Ovary (tissue), 9 donors: ENCODE data around the gene GAS2L3. TPM values are rescaled to one million over a fixed set of nuclear protein-coding genes. Genes with fewer than 3 reads are reported as not detected.
"Not testable (repeated sequence)": the region's sequence is repeated elsewhere in the genome, so short reads cannot be mapped to it uniquely, and the experiment has no call there.

Source experiments
- DNase-seq, 5 donors: peaks; one replicate each; pipeline ENCODE4 v3.0.0-alpha.2; 2019 to 2020
- H3K27ac ChIP-seq, 2 donors: fragments of 200-600 bp; one replicate each; pipeline versions ENCODE4 v1.5.1 to v1.8.0; 2019 to 2022
- H3K27me3 ChIP-seq: fragments of 200-600 bp; one replicate; pipeline ENCODE4 v1.8.0; 2022
- H3K36me3 ChIP-seq: fragments of 200-600 bp; sonication (generic); one replicate; pipeline ENCODE4 v1.5.1; 2019
- H3K4me1 ChIP-seq: one replicate; pipeline ENCODE4 v1.8.1; 2013; ENCODE audit warnings: mild to moderate bottlenecking, moderate library complexity; ENCODE audit not compliant: insufficient read depth
- H3K4me3 ChIP-seq: fragments of 200-600 bp; sonication (generic); one replicate; pipeline ENCODE4 v1.5.1; 2017
- H3K9me3 ChIP-seq, 2 donors: fragments of 200-600 bp in 1 of 2; sonication (generic) in 1 of 2; one replicate each; pipeline versions ENCODE4 v1.5.1 to v1.8.1; 2013 to 2019; ENCODE audit warnings: mild to moderate bottlenecking in 1 of 2, moderate library complexity in 1 of 2
- CTCF ChIP-seq, 3 donors: fragments of 450-650 bp in 2 of 3; fragments of 200-600 bp in 1 of 3; IDR thresholded peaks; one replicate each; pipeline versions ENCODE4 v1.5.1 to v1.8.0; 2016 to 2022; ENCODE audit warnings: antibody characterized with exemption in 3 of 3, mild to moderate bottlenecking in 1 of 3
- EP300 ChIP-seq: sonication (generic); formaldehyde crosslinking; IDR thresholded peaks from one replicate; pipeline ENCODE4 v1.6.1; 2017; ENCODE audit warnings: antibody characterized with exemption
- POLR2A ChIP-seq: fragments of 450-650 bp; IDR thresholded peaks from one replicate; pipeline ENCODE4 v1.6.1; 2017; ENCODE audit warnings: antibody characterized with exemption, mild to moderate bottlenecking, moderate library complexity
- WGBS, 3 donors: extraction: QIAGEN DNeasy Blood & Tissue Kit in 1 of 3; methylation state at CpG; one replicate each; pipeline versions ENCODE4 v1.1.5 to v1.1.7; 2013 to 2017; 5-methylcytosine and 5-hydroxymethylcytosine counted together
- intact Hi-C, 4 donors: fragments of 100-400 bp; cut with DNase I; formaldehyde crosslinking; loops; one replicate each; pipeline versions ENCODE4 v1.11.0 to v1.15.1; 2022 to 2023
- polyA plus RNA-seq, 2 donors: library from polyadenylated mRNA; stranded (reverse); fragments of 200-250 nt in 1 of 2; fragments of 350-450 nt in 1 of 2; fragmentation: Illumina TruSeq in 1 of 2; extraction: RNeasy Lipid Tissue Mini Kit (QIAGEN cat#74804) in 1 of 2; gene quantifications; one replicate each; pipeline ENCODE4 v1.2.3, GENCODE V29; 2013 to 2014
- total RNA-seq, 7 donors: library from RNA; depleted of rRNA in 2 of 7; stranded (reverse); fragments of >200 nt in 2 of 7; fragmentation: NEBNext Ultra II Directional in 3 of 7; extraction: Animal tissue kit (Norgen Biotek cat#: 25700) in 3 of 7; gene quantifications; one replicate each; pipeline versions ENCODE4 v1.1.0 to v1.2.4, GENCODE V29; 2016 to 2023
- donor health status: DM: no; HTN: no; CAD: no; lungs with moderate emphysema.
- donor health status: DM: no; HTN: no; CAD: no.
- donor health status: Bipolar disorder and iron deficiency.
- donor health status: DM: yes; HTN: yes; CAD: no.
- donor health status: DM: no; HTN: no; CAD: no.
- donor health status: DM: yes; HTN: yes; CAD: no.

Gene GAS2L3
- total and polyA plus RNA-seq, 9 donors = 1.0 to 4.9 (median 2.9) TPM

- no peak for DNase-seq
- no peaks in the 10 kb centered on the region for H3K4me1 ChIP-seq
Measured at GRCh38 chr12:100610666-100611430, 37.4 kb downstream of the GAS2L3 start.

GRCh38 chr12:100612606-100613005 is 39.1 kb downstream of the GAS2L3 start:
- H3K27ac ChIP-seq = no peak overlapping the region
- 91 to 97% (median 91%) methylated on average over 3 of the region's 3 CpGs for WGBS, 3 donors
- no peaks in the 10 kb centered on the region for H3K27me3 ChIP-seq
- H3K36me3 ChIP-seq = no peaks in the 10 kb centered on the region
- no peaks in the 10 kb centered on the region for H3K4me1 ChIP-seq
- H3K4me3 ChIP-seq = no peak overlapping the region
- DNase-seq = no peak
- TF ChIP-seq EP300 (no peak), CTCF (IDR thresholded peaks at IDR 0.05) (no peak)
- intact Hi-C loops = no loop called here
- no peaks in the 10 kb centered on the region for H3K9me3 ChIP-seq

More at GRCh38 chr12:100610666-100611430, 37.4 kb downstream of the GAS2L3 start:
- Histone ChIP-seq H3K27ac (no peak overlapping the region), H3K9me3 (no peaks in the 10 kb centered on the region), H3K36me3 (no peaks in the 10 kb centered on the region), H3K27me3 (no peaks in the 10 kb centered on the region), H3K4me3 (no peak overlapping the region)
- no peak for TF ChIP-seq CTCF (IDR thresholded peaks at IDR 0.05)
- no peak for TF ChIP-seq POLR2A
- no peak for TF ChIP-seq EP300
- intact Hi-C loops = no loop called here
- 86 to 89% (median 87%) methylated on average over 4 of the region's 4 CpGs for WGBS, 3 donors

- 90 to 95% (median 91%) methylated on average over 4 of the region's 4 CpGs for WGBS, 3 donors
- Histone ChIP-seq H3K4me3 (no peak overlapping the region), H3K36me3 (no peaks in the 10 kb centered on the region), H3K27ac (no peak overlapping the region), H3K4me1 (no peaks in the 10 kb centered on the region), H3K9me3 (no peaks in the 10 kb centered on the region), H3K27me3 (no peaks in the 10 kb centered on the region)
- no peak for DNase-seq
- intact Hi-C loops = no loop called here
- TF ChIP-seq POLR2A = no peak
- TF ChIP-seq CTCF (IDR thresholded peaks at IDR 0.05) = no peak
- no peak for TF ChIP-seq EP300
Measured at GRCh38 chr12:100624571-100624970, 51.1 kb downstream of the GAS2L3 start.

GRCh38 chr12:100632445-100632892 is 59.0 kb downstream of the GAS2L3 start:
- Histone ChIP-seq H3K9me3 (no peaks in the 10 kb centered on the region), H3K36me3 (no peaks in the 10 kb centered on the region), H3K4me1 (no peaks in the 10 kb centered on the region), H3K27me3 (no peaks in the 10 kb centered on the region), H3K4me3 (no peak overlapping the region), H3K27ac (no peak overlapping the region)
- intact Hi-C loops = no loop called here
- WGBS, 3 donors = 66 to 72% (median 68%) methylated on average over 4 of the region's 4 CpGs
- TF ChIP-seq POLR2A (no peak), CTCF (IDR thresholded peaks at IDR 0.05) (no peak), EP300 (no peak)
- DNase-seq = no peak

- H3K4me3 ChIP-seq, H3K36me3 ChIP-seq, DNase-seq, H3K27me3 ChIP-seq, intact Hi-C loops, H3K27ac ChIP-seq, H3K4me1 ChIP-seq, H3K9me3 ChIP-seq: not testable (repeated sequence)
- WGBS, 3 donors = 94 to 96% (median 95%) methylated on average over 11 of the region's 11 CpGs
Measured at GRCh38 chr12:100633082-100633785, 59.8 kb downstream of the GAS2L3 start.
